Measurements from ENCODE around the gene ATOSB.
A peak's percentile ranks its signal among the peaks of the same experiment; 100 is the strongest.
"Not testable (repeated sequence)": the region's sequence is repeated elsewhere in the genome, so short reads cannot be mapped to it uniquely, and the experiment has no call there.

The ATOSB gene

GRCh38 chr9:35147941-35148563, 32.4 kb upstream of the ATOSB start:
- not testable (repeated sequence) for H3K4me1 ChIP-seq (ENCODE audit: control insufficient read depth, insufficient read depth, low read length, poor library complexity, severe bottlenecking); H3K4me3 ChIP-seq (ENCODE audit: extremely low read depth, insufficient read depth, low read length, poor library complexity, severe bottlenecking); H3K36me3 ChIP-seq (ENCODE audit: control insufficient read depth, insufficient read depth, low read length); H3K27ac ChIP-seq (ENCODE audit: low read depth, low read length, severe bottlenecking)
- WGBS, 2 experiments (ENCODE audit: insufficient coverage in 2 of 2): 93 to 100% methylated on average over 1 to 3 of the region's 5 CpGs
- peaks cover 37% of the 10 kb centered on the region for H3K9me3 ChIP-seq (ENCODE audit: control insufficient read depth, low read length)

GRCh38 chr9:35142037-35142436, 26.4 kb upstream of the ATOSB start:
- Histone ChIP-seq H3K9me3 (ENCODE audit: control insufficient read depth, low read length) (peaks cover 32% of the 10 kb centered on the region), H3K27ac (ENCODE audit: low read depth, low read length, severe bottlenecking) (no peak overlapping the region), H3K4me1 (ENCODE audit: control insufficient read depth, insufficient read depth, low read length, poor library complexity, severe bottlenecking) (no peaks in the 10 kb centered on the region), H3K4me3 (ENCODE audit: extremely low read depth, insufficient read depth, low read length, poor library complexity, severe bottlenecking) (no peak overlapping the region), H3K36me3 (ENCODE audit: control insufficient read depth, insufficient read depth, low read length) (no peaks in the 10 kb centered on the region)
- 90 to 96% methylated on average over 3 to 4 of the region's 5 CpGs for WGBS, 2 experiments (ENCODE audit: insufficient coverage in 2 of 2)

- WGBS, 2 experiments (ENCODE audit: insufficient coverage in 2 of 2): 74 to 90% methylated on average over 2 of the region's 2 CpGs
- peaks cover 32% of the 10 kb centered on the region for H3K9me3 ChIP-seq (ENCODE audit: control insufficient read depth, low read length)
- H3K36me3 ChIP-seq (ENCODE audit: control insufficient read depth, insufficient read depth, low read length): no peaks in the 10 kb centered on the region
- H3K4me3 ChIP-seq (ENCODE audit: extremely low read depth, insufficient read depth, low read length, poor library complexity, severe bottlenecking): no peak overlapping the region
- H3K4me1 ChIP-seq (ENCODE audit: control insufficient read depth, insufficient read depth, low read length, poor library complexity, severe bottlenecking): no peaks in the 10 kb centered on the region
- H3K27ac ChIP-seq (ENCODE audit: low read depth, low read length, severe bottlenecking): no peak overlapping the region
These were observed 24.4 kb upstream of the ATOSB start for GRCh38 chr9:35140093-35140492.

- Histone ChIP-seq H3K27ac (ENCODE audit: low read depth, low read length, severe bottlenecking) (no peak overlapping the region), H3K4me1 (ENCODE audit: control insufficient read depth, insufficient read depth, low read length, poor library complexity, severe bottlenecking) (no peaks in the 10 kb centered on the region), H3K36me3 (ENCODE audit: control insufficient read depth, insufficient read depth, low read length) (no peaks in the 10 kb centered on the region), H3K9me3 (ENCODE audit: control insufficient read depth, low read length) (peaks cover 22% of the 10 kb centered on the region), H3K4me3 (ENCODE audit: extremely low read depth, insufficient read depth, low read length, poor library complexity, severe bottlenecking) (no peak overlapping the region)
- WGBS, 2 experiments (ENCODE audit: insufficient coverage in 2 of 2): 89 to 91% methylated on average over 7 to 8 of the region's 8 CpGs
These were observed 21.2 kb upstream of the ATOSB start for GRCh38 chr9:35136866-35137265.

- H3K4me1 ChIP-seq (ENCODE audit: control insufficient read depth, insufficient read depth, low read length, poor library complexity, severe bottlenecking): no peaks in the 10 kb centered on the region
- H3K36me3 ChIP-seq (ENCODE audit: control insufficient read depth, insufficient read depth, low read length): no peaks in the 10 kb centered on the region
- WGBS, 2 experiments (ENCODE audit: insufficient coverage in 2 of 2): 69 to 94% methylated on average over 3 to 5 of the region's 7 CpGs
- no peak overlapping the region for H3K4me3 ChIP-seq (ENCODE audit: extremely low read depth, insufficient read depth, low read length, poor library complexity, severe bottlenecking)
- H3K9me3 ChIP-seq (ENCODE audit: control insufficient read depth, low read length): peaks cover 14% of the 10 kb centered on the region
- H3K27ac ChIP-seq (ENCODE audit: low read depth, low read length, severe bottlenecking): no peak overlapping the region
These were observed 20.3 kb upstream of the ATOSB start for GRCh38 chr9:35135988-35136387.

GRCh38 chr9:35134920-35135319, 19.3 kb upstream of the ATOSB start:
- H3K27ac ChIP-seq (ENCODE audit: low read depth, low read length, severe bottlenecking): no peak overlapping the region
- WGBS, 2 experiments (ENCODE audit: insufficient coverage in 2 of 2): 83 to 100% methylated on average over 4 to 5 of the region's 6 CpGs

GRCh38 chr9:35116898-35117551, 1.4 kb upstream of the ATOSB start:
- Histone ChIP-seq H3K36me3 (ENCODE audit: control insufficient read depth, insufficient read depth, low read length) (peaks cover 8% of the 10 kb centered on the region), H3K4me3 (ENCODE audit: extremely low read depth, insufficient read depth, low read length, poor library complexity, severe bottlenecking) (peak overlapping the region; percentile 58), H3K9me3 (ENCODE audit: control insufficient read depth, low read length) (no peaks in the 10 kb centered on the region), H3K27ac (ENCODE audit: low read depth, low read length, severe bottlenecking) (peak overlapping the region; percentile 88), H3K4me1 (ENCODE audit: control insufficient read depth, insufficient read depth, low read length, poor library complexity, severe bottlenecking) (peaks cover 12% of the 10 kb centered on the region)
- WGBS, 2 experiments (ENCODE audit: insufficient coverage in 2 of 2): 13 to 14% methylated on average over 24 to 25 of the region's 30 CpGs

More at GRCh38 chr9:35134920-35135319, 19.3 kb upstream of the ATOSB start:
- Histone ChIP-seq H3K9me3 (ENCODE audit: control insufficient read depth, low read length) (peaks cover 12% of the 10 kb centered on the region), H3K4me3 (ENCODE audit: extremely low read depth, insufficient read depth, low read length, poor library complexity, severe bottlenecking) (no peak overlapping the region), H3K4me1 (ENCODE audit: control insufficient read depth, insufficient read depth, low read length, poor library complexity, severe bottlenecking) (no peaks in the 10 kb centered on the region), H3K36me3 (ENCODE audit: control insufficient read depth, insufficient read depth, low read length) (no peaks in the 10 kb centered on the region)

GRCh38 chr9:35116539-35116897, 856 bp upstream of the ATOSB start:
- H3K27ac ChIP-seq (ENCODE audit: low read depth, low read length, severe bottlenecking): peak overlapping the region; percentile 88
- no peaks in the 10 kb centered on the region for H3K9me3 ChIP-seq (ENCODE audit: control insufficient read depth, low read length)
- H3K4me1 ChIP-seq (ENCODE audit: control insufficient read depth, insufficient read depth, low read length, poor library complexity, severe bottlenecking): peaks cover 15% of the 10 kb centered on the region
- 3 to 4% methylated on average over 12 of the region's 12 CpGs for WGBS, 2 experiments (ENCODE audit: insufficient coverage in 2 of 2)
- peak overlapping the region; percentile 58 for H3K4me3 ChIP-seq (ENCODE audit: extremely low read depth, insufficient read depth, low read length, poor library complexity, severe bottlenecking)
- peaks cover 8% of the 10 kb centered on the region for H3K36me3 ChIP-seq (ENCODE audit: control insufficient read depth, insufficient read depth, low read length)

GRCh38 chr9:35114840-35115628, 628 bp downstream of the ATOSB start:
- peaks cover 8% of the 10 kb centered on the region for H3K36me3 ChIP-seq (ENCODE audit: control insufficient read depth, insufficient read depth, low read length)
- H3K9me3 ChIP-seq (ENCODE audit: control insufficient read depth, low read length): no peaks in the 10 kb centered on the region
- H3K27ac ChIP-seq (ENCODE audit: low read depth, low read length, severe bottlenecking): peak overlapping the region; percentile 85
- H3K4me1 ChIP-seq (ENCODE audit: control insufficient read depth, insufficient read depth, low read length, poor library complexity, severe bottlenecking): peaks cover 22% of the 10 kb centered on the region
- H3K4me3 ChIP-seq (ENCODE audit: extremely low read depth, insufficient read depth, low read length, poor library complexity, severe bottlenecking): peak overlapping the region; percentile 58
- WGBS, 2 experiments (ENCODE audit: insufficient coverage in 2 of 2): 19 to 20% methylated on average over 10 to 11 of the region's 12 CpGs

- Histone ChIP-seq H3K27ac (ENCODE audit: low read depth, low read length, severe bottlenecking) (peak overlapping the region; percentile 85), H3K9me3 (ENCODE audit: control insufficient read depth, low read length) (no peaks in the 10 kb centered on the region), H3K4me3 (ENCODE audit: extremely low read depth, insufficient read depth, low read length, poor library complexity, severe bottlenecking) (peak overlapping the region; percentile 58), H3K4me1 (ENCODE audit: control insufficient read depth, insufficient read depth, low read length, poor library complexity, severe bottlenecking) (peaks cover 28% of the 10 kb centered on the region), H3K36me3 (ENCODE audit: control insufficient read depth, insufficient read depth, low read length) (peaks cover 8% of the 10 kb centered on the region)
- 0% methylated on average over 2 to 3 of the region's 5 CpGs for WGBS, 2 experiments (ENCODE audit: insufficient coverage in 2 of 2)
These were observed 1.4 kb downstream of the ATOSB start for GRCh38 chr9:35114113-35114839.
